Osteoblast (primary cell): ENCODE measurements around the gene KPNA3. TPM values are rescaled to one million over a fixed set of nuclear protein-coding genes. Genes with fewer than 3 reads are reported as not detected.

ENCODE experiments used
- DNase-seq: peaks from one replicate; pipeline ENCODE4 v3.0.0; 2011; ENCODE audit warnings: low spot score, mixed read lengths; ENCODE audit not compliant: insufficient read length; ENCODE audit errors: missing footprints
- H2AFZ ChIP-seq: 2 replicates; pipeline ENCODE4 v1.6.0; 2011; ENCODE audit warnings: mild to moderate bottlenecking, low read length
- H3K27ac ChIP-seq: 2 replicates; pipeline ENCODE4 v1.5.1; 2011; ENCODE audit warnings: mild to moderate bottlenecking, low read depth, low read length, moderate library complexity
- H3K27me3 ChIP-seq: 2 replicates; pipeline ENCODE4 v1.6.0; 2012; ENCODE audit warnings: mild to moderate bottlenecking, control low read depth, inconsistent platforms, low read length, moderate library complexity; ENCODE audit not compliant: insufficient read depth
- H3K36me3 ChIP-seq: 2 replicates; pipeline ENCODE4 v1.5.1; 2011; ENCODE audit warnings: mild to moderate bottlenecking, low read length, control low read depth, moderate library complexity; ENCODE audit not compliant: insufficient read depth
- H3K4me1 ChIP-seq: 2 replicates; pipeline ENCODE4 v1.5.1; 2011; ENCODE audit warnings: mild to moderate bottlenecking, low read length, control low read depth, moderate library complexity; ENCODE audit not compliant: insufficient read depth
- H3K4me2 ChIP-seq: 2 replicates; pipeline ENCODE4 v1.6.0; 2011; ENCODE audit warnings: mild to moderate bottlenecking, low read length; ENCODE audit not compliant: insufficient read depth
- H3K4me3 ChIP-seq: fragments of 200-600 bp; sonication (generic); 3 replicates; pipeline ENCODE4 v1.5.1; 2012; ENCODE audit warnings: mild to moderate bottlenecking, low read length, inconsistent platforms; ENCODE audit not compliant: insufficient read depth
- H3K79me2 ChIP-seq: 2 replicates; pipeline ENCODE4 v1.6.0; 2012; ENCODE audit warnings: mild to moderate bottlenecking, low read length, control low read depth, inconsistent platforms; ENCODE audit not compliant: insufficient read depth
- H3K9me3 ChIP-seq: 2 replicates; pipeline ENCODE4 v1.5.1; 2011; ENCODE audit warnings: low read depth, low read length, control low read depth
- H4K20me1 ChIP-seq: 2 replicates; pipeline ENCODE4 v1.6.0; 2012; ENCODE audit warnings: mild to moderate bottlenecking, low read length, control low read depth; ENCODE audit not compliant: insufficient read depth
- total RNA-seq: library from RNA; depleted of rRNA; stranded (reverse); fragments of >200 nt; gene quantifications from 2 replicates; pipeline ENCODE4 v1.2.3, GENCODE V29; 2012
- TF ChIP-seq, protein P1 (sequence below): IDR thresholded peaks from 2 replicates; pipeline ENCODE4 v1.5.1; 2011; ENCODE audit warnings: mild to moderate bottlenecking, low read depth, low read length, moderate library complexity; ENCODE audit errors: extremely low read depth

Gene KPNA3
- total RNA-seq, 1 donor, result 42.0 TPM

GRCh38 chr13:49670828-49671227 is 121.7 kb downstream of the KPNA3 start:
- TF ChIP-seq, protein P1, sequence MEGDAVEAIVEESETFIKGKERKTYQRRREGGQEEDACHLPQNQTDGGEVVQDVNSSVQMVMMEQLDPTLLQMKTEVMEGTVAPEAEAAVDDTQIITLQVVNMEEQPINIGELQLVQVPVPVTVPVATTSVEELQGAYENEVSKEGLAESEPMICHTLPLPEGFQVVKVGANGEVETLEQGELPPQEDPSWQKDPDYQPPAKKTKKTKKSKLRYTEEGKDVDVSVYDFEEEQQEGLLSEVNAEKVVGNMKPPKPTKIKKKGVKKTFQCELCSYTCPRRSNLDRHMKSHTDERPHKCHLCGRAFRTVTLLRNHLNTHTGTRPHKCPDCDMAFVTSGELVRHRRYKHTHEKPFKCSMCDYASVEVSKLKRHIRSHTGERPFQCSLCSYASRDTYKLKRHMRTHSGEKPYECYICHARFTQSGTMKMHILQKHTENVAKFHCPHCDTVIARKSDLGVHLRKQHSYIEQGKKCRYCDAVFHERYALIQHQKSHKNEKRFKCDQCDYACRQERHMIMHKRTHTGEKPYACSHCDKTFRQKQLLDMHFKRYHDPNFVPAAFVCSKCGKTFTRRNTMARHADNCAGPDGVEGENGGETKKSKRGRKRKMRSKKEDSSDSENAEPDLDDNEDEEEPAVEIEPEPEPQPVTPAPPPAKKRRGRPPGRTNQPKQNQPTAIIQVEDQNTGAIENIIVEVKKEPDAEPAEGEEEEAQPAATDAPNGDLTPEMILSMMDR, result no peak

DNA sequence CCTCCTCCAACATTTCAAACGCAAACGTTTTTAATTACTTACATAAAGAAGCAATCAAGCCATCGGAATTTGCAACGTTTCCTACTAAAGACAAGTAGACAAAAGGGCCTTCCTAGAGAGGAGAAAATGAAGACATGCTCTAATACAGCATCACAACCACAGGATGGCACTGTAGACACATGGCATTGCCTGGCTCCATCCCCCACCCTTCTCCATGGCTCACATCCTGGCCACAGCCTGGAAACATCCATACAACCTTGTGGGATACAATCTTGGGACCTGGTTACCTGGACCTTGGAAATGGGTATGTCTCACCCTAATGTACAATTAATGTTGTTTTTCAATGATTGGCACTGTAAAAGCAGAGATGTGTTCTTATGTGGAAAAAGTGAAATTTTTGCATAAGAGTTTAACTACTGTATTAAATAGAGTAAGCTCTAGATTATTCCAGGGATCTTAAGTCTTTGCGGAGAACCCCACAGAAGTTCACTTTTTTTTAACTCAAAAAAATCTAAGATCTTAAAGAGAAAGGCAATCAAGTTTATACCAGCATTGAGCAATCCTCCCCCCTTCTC is 122.7 kb downstream of the KPNA3 start:
- no peaks in the 10 kb centered on the region for H4K20me1 ChIP-seq
- H3K4me2 ChIP-seq, result peak overlapping the region; percentile 61
- no peak overlapping the region for H2AFZ ChIP-seq
- H3K9me3 ChIP-seq, result no peaks in the 10 kb centered on the region
- H3K4me1 ChIP-seq, result peaks cover 22% of the 10 kb centered on the region
- peak overlapping the region; percentile 23 for H3K27ac ChIP-seq
- no peak for DNase-seq
- peaks cover under 1% of the 10 kb centered on the region for H3K79me2 ChIP-seq
- TF ChIP-seq, protein P1, result peak; percentile 80
- H3K27me3 ChIP-seq, result no peaks in the 10 kb centered on the region
- H3K36me3 ChIP-seq, result peaks cover 14% of the 10 kb centered on the region
- no peak overlapping the region for H3K4me3 ChIP-seq

More at GRCh38 chr13:49670828-49671227, 121.7 kb downstream of the KPNA3 start:
- H3K27me3 ChIP-seq, result no peaks in the 10 kb centered on the region
- peaks cover 22% of the 10 kb centered on the region for H3K4me1 ChIP-seq
- peak overlapping the region; percentile 61 for H3K4me2 ChIP-seq
- peaks cover 3% of the 10 kb centered on the region for H3K79me2 ChIP-seq
- peak overlapping the region; percentile 66 for H2AFZ ChIP-seq
- H3K9me3 ChIP-seq, result no peaks in the 10 kb centered on the region
- H4K20me1 ChIP-seq, result no peaks in the 10 kb centered on the region
- DNase-seq, result no peak
- H3K4me3 ChIP-seq, result peak overlapping the region; percentile 22
- peaks cover 14% of the 10 kb centered on the region for H3K36me3 ChIP-seq
- peak overlapping the region; percentile 34 for H3K27ac ChIP-seq

DNA sequence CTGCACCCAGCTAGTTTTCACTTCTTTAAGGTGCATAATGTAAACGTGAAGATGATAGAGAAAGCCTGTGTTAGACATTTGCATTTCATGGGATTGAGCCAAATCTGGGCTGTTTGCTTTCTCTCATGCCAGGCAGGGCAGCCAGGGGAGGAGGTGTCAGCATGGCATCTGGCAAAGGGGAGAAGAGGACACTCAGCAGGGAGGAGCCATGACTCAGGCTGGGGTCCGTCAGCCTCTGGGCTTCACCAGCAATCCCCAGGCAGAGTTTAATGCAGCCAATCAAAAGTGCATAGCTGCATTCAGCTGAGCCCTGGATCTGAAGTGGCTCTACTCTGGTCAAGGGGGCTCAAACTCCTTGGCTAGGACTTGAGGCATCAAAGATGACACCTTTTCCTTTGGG is 124.7 kb downstream of the KPNA3 start:
- Histone ChIP-seq H3K4me3 (no peak overlapping the region), H2AFZ (no peak overlapping the region), H3K27ac (no peak overlapping the region), H4K20me1 (no peaks in the 10 kb centered on the region), H3K9me3 (no peaks in the 10 kb centered on the region), H3K4me2 (no peak overlapping the region), H3K36me3 (peaks cover 14% of the 10 kb centered on the region), H3K4me1 (peaks cover 22% of the 10 kb centered on the region), H3K27me3 (no peaks in the 10 kb centered on the region), H3K79me2 (no peaks in the 10 kb centered on the region)
- TF ChIP-seq, protein P1, result no peak
- peak; percentile 91 for DNase-seq

GRCh38 chr13:49664606-49665005 is 127.9 kb downstream of the KPNA3 start:
- Histone ChIP-seq H4K20me1 (no peaks in the 10 kb centered on the region), H3K27me3 (no peaks in the 10 kb centered on the region), H3K27ac (no peak overlapping the region), H3K4me2 (no peak overlapping the region), H3K4me3 (no peak overlapping the region), H3K36me3 (peaks cover 14% of the 10 kb centered on the region), H2AFZ (no peak overlapping the region), H3K4me1 (peaks cover 6% of the 10 kb centered on the region), H3K79me2 (no peaks in the 10 kb centered on the region), H3K9me3 (no peaks in the 10 kb centered on the region)
- DNase-seq, result no peak
- TF ChIP-seq, protein P1, result no peak
